IPS-20b (cell line): ENCODE results near the gene ST6GALNAC4.
A peak's percentile ranks its signal among the peaks of the same experiment; 100 is the strongest.

Source experiments
- H3K27ac ChIP-seq: one replicate; pipeline ENCODE4 v1.5.1; 2013; ENCODE audit warnings: low read length
- H3K27me3 ChIP-seq: 2 replicates; pipeline ENCODE4 v1.6.1; 2013; ENCODE audit warnings: mild to moderate bottlenecking, low read length, inconsistent platforms; ENCODE audit not compliant: insufficient read depth
- H3K36me3 ChIP-seq: 2 replicates; pipeline ENCODE4 v1.6.1; 2013; ENCODE audit warnings: low read depth, mild to moderate bottlenecking, inconsistent platforms, low read length, moderate library complexity; ENCODE audit not compliant: insufficient read depth
- H3K4me1 ChIP-seq: 2 replicates; pipeline ENCODE4 v1.6.1; 2013; ENCODE audit warnings: mild to moderate bottlenecking, control low read depth, inconsistent platforms, low read length, moderate library complexity; ENCODE audit not compliant: insufficient read depth
- H3K4me3 ChIP-seq: 2 replicates; pipeline ENCODE4 v1.5.1; 2013; ENCODE audit warnings: mild to moderate bottlenecking, low read length, inconsistent platforms
- H3K9ac ChIP-seq: 2 replicates; pipeline ENCODE4 v1.6.1; 2013; ENCODE audit warnings: low read depth, mild to moderate bottlenecking, inconsistent platforms, low read length, moderate library complexity
- H3K9me3 ChIP-seq: 2 replicates; pipeline ENCODE4 v1.6.1; 2013; ENCODE audit warnings: mild to moderate bottlenecking, low read depth, low read length, inconsistent platforms; ENCODE audit not compliant: insufficient read depth

Gene ST6GALNAC4

DNA sequence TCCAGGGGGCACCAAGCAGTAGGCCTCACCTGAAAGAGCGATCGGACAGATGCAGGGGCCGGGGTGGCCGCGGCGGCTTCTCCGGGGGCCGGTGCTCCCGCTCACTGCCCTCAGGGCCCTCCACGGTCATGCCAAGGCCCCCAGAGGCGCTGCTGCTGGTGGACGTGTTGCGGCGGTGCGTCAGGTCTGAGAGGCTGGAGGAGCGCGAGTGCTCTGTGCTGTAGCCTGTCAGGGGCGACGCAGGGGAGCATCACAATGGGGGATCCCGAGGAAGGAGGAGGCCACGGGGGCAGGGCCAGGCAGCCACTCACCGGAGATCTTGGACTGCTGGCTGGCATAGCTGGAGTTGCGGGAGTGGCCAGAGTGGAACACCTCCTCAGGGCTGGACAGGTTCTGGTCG lies 28.5 kb upstream of the ST6GALNAC4 start:
- Histone ChIP-seq H3K4me3 (no peak overlapping the region), H3K9me3 (no peaks in the 10 kb centered on the region), H3K27me3 (no peaks in the 10 kb centered on the region), H3K9ac (no peak overlapping the region), H3K4me1 (no peaks in the 10 kb centered on the region), H3K27ac (no peak overlapping the region), H3K36me3 (peaks cover 52% of the 10 kb centered on the region)

DNA sequence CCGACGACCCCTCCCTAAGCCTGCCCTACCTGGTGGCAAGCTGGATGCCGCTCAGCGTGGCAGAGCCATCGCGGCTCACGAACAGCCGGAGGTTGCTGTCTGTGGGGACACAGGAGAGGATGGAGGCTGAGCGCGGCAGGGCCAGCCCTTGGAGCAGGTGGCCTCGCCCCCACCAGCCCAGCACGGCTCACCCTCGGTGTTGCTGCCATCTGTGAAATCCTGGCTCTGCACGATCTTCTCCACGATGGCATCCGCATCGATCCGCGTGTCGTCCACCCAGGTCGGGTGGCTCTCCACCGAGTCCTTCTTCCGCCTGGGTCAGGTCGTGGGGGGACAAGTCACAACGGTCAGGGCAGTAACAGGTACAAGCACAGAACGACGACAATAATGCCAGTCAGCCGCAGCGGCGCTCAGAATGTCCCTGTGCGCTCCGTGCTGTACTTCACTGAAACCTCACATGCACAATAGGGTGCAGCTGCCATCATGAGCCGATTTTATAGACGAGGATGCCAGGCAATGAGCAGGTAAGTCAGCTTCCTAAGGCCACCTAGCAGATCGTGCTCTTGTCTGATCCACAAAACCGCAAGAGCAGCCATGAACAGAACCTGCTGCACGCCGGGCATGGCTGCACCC lies 27.9 kb upstream of the ST6GALNAC4 start:
- Histone ChIP-seq H3K36me3 (peaks cover 58% of the 10 kb centered on the region), H3K4me1 (no peaks in the 10 kb centered on the region), H3K27ac (no peak overlapping the region), H3K27me3 (no peaks in the 10 kb centered on the region), H3K4me3 (no peak overlapping the region), H3K9me3 (no peaks in the 10 kb centered on the region), H3K9ac (no peak overlapping the region)

- H3K36me3 ChIP-seq = peaks cover 58% of the 10 kb centered on the region
- no peaks in the 10 kb centered on the region for H3K9me3 ChIP-seq
- H3K27ac ChIP-seq = no peak overlapping the region
- no peaks in the 10 kb centered on the region for H3K4me1 ChIP-seq
- H3K9ac ChIP-seq = no peak overlapping the region
- no peaks in the 10 kb centered on the region for H3K27me3 ChIP-seq
- no peak overlapping the region for H3K4me3 ChIP-seq
These were observed 26.9 kb upstream of the ST6GALNAC4 start for GRCh38 chr9:127943731-127944144.

- peaks cover 58% of the 10 kb centered on the region for H3K36me3 ChIP-seq
- H3K27me3 ChIP-seq = no peaks in the 10 kb centered on the region
- H3K4me1 ChIP-seq = no peaks in the 10 kb centered on the region
- no peak overlapping the region for H3K27ac ChIP-seq
- no peaks in the 10 kb centered on the region for H3K9me3 ChIP-seq
- H3K9ac ChIP-seq = no peak overlapping the region
- H3K4me3 ChIP-seq = no peak overlapping the region
These were observed 26.3 kb upstream of the ST6GALNAC4 start for GRCh38 chr9:127943011-127943662.

- Histone ChIP-seq H3K36me3 (peaks cover 52% of the 10 kb centered on the region), H3K4me3 (no peak overlapping the region), H3K27ac (no peak overlapping the region)
These were observed 25.6 kb upstream of the ST6GALNAC4 start for GRCh38 chr9:127942216-127943010.

GRCh38 chr9:127941961-127942215 lies 25.0 kb upstream of the ST6GALNAC4 start:
- no peak overlapping the region for H3K4me3 ChIP-seq
- H3K4me1 ChIP-seq = peaks cover 1% of the 10 kb centered on the region; the same call in 1 of the 2 replicates
- H3K36me3 ChIP-seq = peaks cover 51% of the 10 kb centered on the region
- H3K27ac ChIP-seq = no peak overlapping the region
- H3K9ac ChIP-seq = no peak overlapping the region; the same call in 1 of the 2 replicates
- no peaks in the 10 kb centered on the region for H3K9me3 ChIP-seq
- H3K27me3 ChIP-seq = no peaks in the 10 kb centered on the region

More at GRCh38 chr9:127942216-127943010, 25.6 kb upstream of the ST6GALNAC4 start:
- Histone ChIP-seq H3K4me1 (no peaks in the 10 kb centered on the region), H3K9ac (no peak overlapping the region), H3K27me3 (no peaks in the 10 kb centered on the region), H3K9me3 (no peaks in the 10 kb centered on the region)

GRCh38 chr9:127941062-127941960 lies 24.5 kb upstream of the ST6GALNAC4 start:
- H3K36me3 ChIP-seq = peaks cover 51% of the 10 kb centered on the region
- H3K27ac ChIP-seq = no peak overlapping the region
- H3K9me3 ChIP-seq = no peaks in the 10 kb centered on the region
- H3K4me3 ChIP-seq = no peak overlapping the region
- no peak overlapping the region; the same call in 1 of the 2 replicates for H3K9ac ChIP-seq
- H3K4me1 ChIP-seq = peaks cover 7% of the 10 kb centered on the region
- H3K27me3 ChIP-seq = no peaks in the 10 kb centered on the region

GRCh38 chr9:127940593-127940992 lies 23.8 kb upstream of the ST6GALNAC4 start:
- H3K27me3 ChIP-seq = no peaks in the 10 kb centered on the region
- H3K36me3 ChIP-seq = peaks cover 47% of the 10 kb centered on the region
- no peak overlapping the region for H3K4me3 ChIP-seq
- H3K4me1 ChIP-seq = peaks cover 7% of the 10 kb centered on the region
- no peak overlapping the region for H3K9ac ChIP-seq
- H3K9me3 ChIP-seq = no peaks in the 10 kb centered on the region
- H3K27ac ChIP-seq = no peak overlapping the region

- H3K27me3 ChIP-seq = no peaks in the 10 kb centered on the region
- peaks cover 7% of the 10 kb centered on the region for H3K4me1 ChIP-seq
- peak overlapping the region; percentile 85; the same call in 1 of the 2 replicates for H3K9ac ChIP-seq
- peak overlapping the region; percentile 49 for H3K27ac ChIP-seq
- no peaks in the 10 kb centered on the region for H3K9me3 ChIP-seq
- peaks cover 35% of the 10 kb centered on the region for H3K36me3 ChIP-seq
- peak overlapping the region; percentile 92 for H3K4me3 ChIP-seq
These were observed 21.5 kb upstream of the ST6GALNAC4 start for GRCh38 chr9:127938298-127938690.

GRCh38 chr9:127937388-127938297 lies 20.8 kb upstream of the ST6GALNAC4 start, which contains the start of gene DPM2:
Gene DPM2, minus strand, starts transcription at chr9:127937854. Its CDS starts 34 bp downstream, at chr9:127937820.
- H3K27me3 ChIP-seq = no peaks in the 10 kb centered on the region
- peaks cover 31% of the 10 kb centered on the region for H3K36me3 ChIP-seq
- peak within 1 kb of the TSS; percentile 85 for H3K9ac ChIP-seq
- H3K4me1 ChIP-seq = peaks cover 7% of the 10 kb centered on the region
- H3K9me3 ChIP-seq = no peaks in the 10 kb centered on the region
- peak within 1 kb of the TSS; percentile 92 for H3K4me3 ChIP-seq
- peak within 1 kb of the TSS; percentile 49 for H3K27ac ChIP-seq
